Mucosa of descending colon (tissue), 3 donors: ENCODE results near the gene IGSF8. TPM values are rescaled to one million over a fixed set of nuclear protein-coding genes. Genes with fewer than 3 reads are reported as not detected.

Experiments used
- ATAC-seq: fragments of 200-7000 bp; cut with Tn5 transposase; one replicate; pipeline ENCODE4 v1.9.1; 2020; ENCODE audit warnings: mild to moderate bottlenecking, moderate library complexity
- DNase-seq, 3 donors: peaks; one replicate each; pipeline ENCODE4 v3.0.0-alpha.2; 2020
- H3K36me3 ChIP-seq: fragments of 200-600 bp; one replicate; pipeline ENCODE4 v1.8.0; 2021; ENCODE audit warnings: low read depth, mild to moderate bottlenecking
- H3K4me1 ChIP-seq: fragments of 200-600 bp; one replicate; pipeline ENCODE4 v1.8.0; 2021; ENCODE audit warnings: low read depth, mild to moderate bottlenecking
- H3K4me3 ChIP-seq: fragments of 200-600 bp; one replicate; pipeline ENCODE4 v1.8.0; 2021; ENCODE audit warnings: mild to moderate bottlenecking
- H3K9me3 ChIP-seq: fragments of 200-600 bp; one replicate; pipeline ENCODE4 v1.8.0; 2021; ENCODE audit warnings: mild to moderate bottlenecking
- CTCF ChIP-seq: fragments of 200-600 bp; IDR thresholded peaks from one replicate; pipeline ENCODE4 v1.8.0; 2022; ENCODE audit warnings: antibody characterized with exemption, mild to moderate bottlenecking
- intact Hi-C, 2 donors: fragments of 100-400 bp; cut with DNase I in 1 of 2; cut with micrococcal nuclease in 1 of 2; formaldehyde crosslinking; loops; one replicate each; pipeline versions ENCODE4 v1.11.0 to v1.11.1; 2022; cut with DNase I, micrococcal nuclease
- total RNA-seq, 3 donors: library from RNA; stranded (reverse); fragmentation: NEBNext Ultra II Directional in 2 of 3; extraction: Animal tissue kit (Norgen Biotek cat#: 25700) in 2 of 3; gene quantifications; one replicate each; pipeline versions ENCODE4 v1.2.1 to v1.2.4, GENCODE V29; 2021 to 2023
- donor health status: DM: no; HTN: no; CAD: no; lungs with moderate emphysema.
- donor health status: DM: no; HTN: no; CAD: no.
- donor health status: DM: no; HTN: yes; CAD: no.

IGSF8 gene
- total RNA-seq, 3 donors from 2014 or later, result 38.3 to 65.0 (median 39.1) TPM

- Histone ChIP-seq H3K9me3 (no peaks in the 10 kb centered on the region), H3K4me3 (no peak overlapping the region), H3K36me3 (no peaks in the 10 kb centered on the region), H3K4me1 (peaks cover 21% of the 10 kb centered on the region)
- ATAC-seq (no peak), DNase-seq (no peak)
- intact Hi-C loops, result no loop called here
- no peak for TF ChIP-seq CTCF
Observed at GRCh38 chr1:160101717-160102522, 3.5 kb upstream of the IGSF8 start.

- TF ChIP-seq CTCF, result peak; percentile 88
- H3K4me1 ChIP-seq, result peaks cover 28% of the 10 kb centered on the region
- peak; percentile 71 to 78 (median 77) for DNase-seq
- no peaks in the 10 kb centered on the region for H3K9me3 ChIP-seq
- ATAC-seq, result peak; percentile 18
- no peaks in the 10 kb centered on the region for H3K36me3 ChIP-seq
- intact Hi-C loops, result no loop called here
- no peak overlapping the region for H3K4me3 ChIP-seq
Observed at GRCh38 chr1:160101037-160101716, 2.8 kb upstream of the IGSF8 start.

GRCh38 chr1:160099716-160100375, 1.4 kb upstream of the IGSF8 start:
- intact Hi-C loops, result no loop called here
- DNase-seq, result no peak
- H3K4me3 ChIP-seq, result no peak overlapping the region
- H3K36me3 ChIP-seq, result no peaks in the 10 kb centered on the region
- H3K9me3 ChIP-seq, result no peaks in the 10 kb centered on the region
- no peak for ATAC-seq
- TF ChIP-seq CTCF, result no peak
- H3K4me1 ChIP-seq, result peaks cover 41% of the 10 kb centered on the region

- peak; percentile 81 for ATAC-seq
- Histone ChIP-seq H3K36me3 (no peaks in the 10 kb centered on the region), H3K9me3 (no peaks in the 10 kb centered on the region), H3K4me1 (peaks cover 48% of the 10 kb centered on the region), H3K4me3 (no peak overlapping the region)
- intact Hi-C loops, result no loop called here
- TF ChIP-seq CTCF, result no peak
- peak; percentile 99 for DNase-seq
Observed at GRCh38 chr1:160098852-160099561, 588 bp upstream of the IGSF8 start.

GRCh38 chr1:160097151-160097910, 1.1 kb downstream of the IGSF8 start:
- TF ChIP-seq CTCF, result no peak
- Histone ChIP-seq H3K4me3 (no peak overlapping the region), H3K36me3 (no peaks in the 10 kb centered on the region), H3K9me3 (no peaks in the 10 kb centered on the region), H3K4me1 (peaks cover 56% of the 10 kb centered on the region)
- intact Hi-C loops, result no loop called here
- peak in 1 of 3 donors; percentile 37 for DNase-seq
- no peak for ATAC-seq
